Right lobe of liver (tissue), 4 donors: ENCODE measurements around the gene FAIM2.

ENCODE experiments used
- CTCF ChIP-seq, 4 donors: fragments of 200-600 bp in 3 of 4; fragments of 450-650 bp in 1 of 4; IDR thresholded peaks; one replicate each; pipeline versions ENCODE4 v1.5.1 to v1.8.0; 2016 to 2022; ENCODE audit warnings: antibody characterized with exemption in 4 of 4, mild to moderate bottlenecking in 2 of 4
- POLR2A ChIP-seq: fragments of 450-650 bp; IDR thresholded peaks from one replicate; pipeline ENCODE4 v1.6.1; 2017; ENCODE audit warnings: antibody characterized with exemption, mild to moderate bottlenecking
- donor health status: DM: no; HTN: no; CAD: no.
- donor health status: DM: no; HTN: no; CAD: no.
- donor health status: DM: no; HTN: yes; CAD: no.

DNA sequence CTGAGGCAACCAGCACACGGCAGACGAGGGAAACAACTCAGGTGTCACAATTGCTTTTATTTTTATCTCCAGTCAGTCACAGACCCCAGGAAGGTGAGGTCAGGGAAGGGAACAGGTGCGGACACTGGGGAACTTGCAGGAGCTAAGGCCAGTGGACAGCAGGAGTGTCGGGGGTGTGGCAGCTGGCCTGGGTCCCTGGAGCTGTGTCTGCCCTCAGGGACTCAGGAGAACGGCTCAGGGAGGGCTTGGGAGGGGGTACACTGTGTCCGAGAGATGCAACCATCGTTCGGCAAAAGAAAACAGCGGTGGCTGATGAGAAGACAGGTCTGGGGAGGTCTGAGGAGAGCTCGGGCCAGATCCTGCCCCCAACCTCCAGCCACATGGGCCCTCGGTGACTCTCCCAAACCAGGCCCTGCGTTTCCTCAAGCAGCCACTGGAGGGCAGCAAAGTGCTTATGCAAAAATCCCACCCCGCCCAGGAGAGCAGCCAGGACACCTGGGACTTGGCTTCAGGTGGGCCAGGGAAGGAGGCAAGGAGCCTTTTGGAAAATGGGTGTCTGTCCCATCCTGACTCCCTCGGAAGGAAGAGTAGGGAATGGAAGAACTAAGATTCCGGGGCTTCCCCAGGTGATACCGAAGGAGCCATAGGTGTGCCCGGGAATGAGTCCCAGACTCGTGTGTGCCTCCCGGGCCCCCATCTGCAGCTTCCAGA, 36.7 kb downstream of the FAIM2 start:
- TF ChIP-seq CTCF (IDR thresholded peaks at IDR 0.05) (peak; percentile 88 to 98 (median 96)), POLR2A (no peak)
